ENCODE measurements around the gene ANKHD1.
A peak's percentile ranks its signal among the peaks of the same experiment; 100 is the strongest.
"Not testable (repeated sequence)": the region's sequence is repeated elsewhere in the genome, so short reads cannot be mapped to it uniquely, and the experiment has no call there.

Gene ANKHD1

GRCh38 chr5:140561753-140562523 lies 160.3 kb downstream of the ANKHD1 start:
- DNase-seq (ENCODE audit: low read depth in 2 of 2): no peak

GRCh38 chr5:140563596-140563995 lies 162.0 kb downstream of the ANKHD1 start:
- no peak for DNase-seq (ENCODE audit: low read depth in 2 of 2)

GRCh38 chr5:140564196-140565023 lies 162.8 kb downstream of the ANKHD1 start, which contains the start of the genes APBB3 and SLC35A4:
TSS of gene APBB3 (minus strand) at chr5:140564598. CDS start at chr5:140564245, 353 bp downstream.
TSS of gene SLC35A4 (plus strand) at chr5:140564828. CDS start at chr5:140567170, 2,342 bp downstream.
- DNase-seq (ENCODE audit: low read depth in 2 of 2): peak; percentile 89 to 95

GRCh38 chr5:140565024-140565779 lies 163.6 kb downstream of the ANKHD1 start:
- DNase-seq (ENCODE audit: low read depth in 2 of 2): no peak

GRCh38 chr5:140565780-140566095 lies 164.1 kb downstream of the ANKHD1 start:
- DNase-seq (ENCODE audit: low read depth in 2 of 2): no peak

- DNase-seq (ENCODE audit: low read depth in 2 of 2): no peak
Measured at GRCh38 chr5:140566665-140567064, 165.0 kb downstream of the ANKHD1 start.

- DNase-seq (ENCODE audit: low read depth in 2 of 2): no peak
Measured at GRCh38 chr5:140567136-140567818, 165.6 kb downstream of the ANKHD1 start.

GRCh38 chr5:140567871-140568270 lies 166.2 kb downstream of the ANKHD1 start:
- no peak for DNase-seq (ENCODE audit: low read depth in 2 of 2)

GRCh38 chr5:140568443-140569063 lies 166.9 kb downstream of the ANKHD1 start:
- no peak for DNase-seq (ENCODE audit: low read depth in 2 of 2)

- no peak for DNase-seq (ENCODE audit: low read depth in 2 of 2)
Measured at GRCh38 chr5:140569197-140569596, 167.6 kb downstream of the ANKHD1 start.

GRCh38 chr5:140570058-140570457 lies 168.4 kb downstream of the ANKHD1 start:
- DNase-seq (ENCODE audit: low read depth in 2 of 2): no peak

- no peak for DNase-seq (ENCODE audit: low read depth in 2 of 2)
Measured at GRCh38 chr5:140570488-140570887, 168.9 kb downstream of the ANKHD1 start.

- DNase-seq (ENCODE audit: low read depth in 2 of 2): no peak
Measured at GRCh38 chr5:140571105-140571504, 169.5 kb downstream of the ANKHD1 start.

GRCh38 chr5:140573683-140574082 lies 172.1 kb downstream of the ANKHD1 start:
- no peak for DNase-seq (ENCODE audit: low read depth in 2 of 2)

GRCh38 chr5:140574165-140574564 lies 172.5 kb downstream of the ANKHD1 start:
- DNase-seq (ENCODE audit: low read depth in 2 of 2): no peak

GRCh38 chr5:140575309-140575708 lies 173.7 kb downstream of the ANKHD1 start:
- no peak for DNase-seq (ENCODE audit: low read depth in 2 of 2)

- no peak for DNase-seq (ENCODE audit: low read depth in 2 of 2)
Measured at GRCh38 chr5:140576776-140577201, 175.2 kb downstream of the ANKHD1 start.

- DNase-seq (ENCODE audit: low read depth in 2 of 2): not testable (repeated sequence)
Measured at GRCh38 chr5:140579188-140579747, 177.6 kb downstream of the ANKHD1 start.

GRCh38 chr5:140587495-140587894 lies 185.9 kb downstream of the ANKHD1 start:
- DNase-seq (ENCODE audit: low read depth in 2 of 2): no peak

- DNase-seq (ENCODE audit: low read depth in 2 of 2): no peak
Measured at GRCh38 chr5:140588311-140589070, 186.9 kb downstream of the ANKHD1 start.

Measured in stimulated activated CD4-positive, alpha-beta T cell treated with anti-CD3 and anti-CD28 coated beads, Interleukin-4, amount 100 ng/mL, for 48 hours (primary cell).